Uterus (tissue), 2 donors: ENCODE results near the gene PGA3.

Experiments
- POLR2A ChIP-seq, 2 donors: fragments of 450-650 bp; IDR thresholded peaks; one replicate each; pipeline ENCODE4 v1.6.1; 2016; ENCODE audit warnings: antibody characterized with exemption in 2 of 2, mild to moderate bottlenecking in 1 of 2, moderate library complexity in 1 of 2
- TF ChIP-seq, protein P1 (sequence below), 4 experiments: fragments of 200-600 bp in 2 of 4; fragments of 450-650 bp in 2 of 4; sonication (generic) in 2 of 4; IDR thresholded peaks; one replicate each; pipeline ENCODE4 v1.5.1; 2016 to 2019; ENCODE audit warnings: antibody characterized with exemption in 4 of 4, mild to moderate bottlenecking in 2 of 4, moderate library complexity in 1 of 4

DNA sequence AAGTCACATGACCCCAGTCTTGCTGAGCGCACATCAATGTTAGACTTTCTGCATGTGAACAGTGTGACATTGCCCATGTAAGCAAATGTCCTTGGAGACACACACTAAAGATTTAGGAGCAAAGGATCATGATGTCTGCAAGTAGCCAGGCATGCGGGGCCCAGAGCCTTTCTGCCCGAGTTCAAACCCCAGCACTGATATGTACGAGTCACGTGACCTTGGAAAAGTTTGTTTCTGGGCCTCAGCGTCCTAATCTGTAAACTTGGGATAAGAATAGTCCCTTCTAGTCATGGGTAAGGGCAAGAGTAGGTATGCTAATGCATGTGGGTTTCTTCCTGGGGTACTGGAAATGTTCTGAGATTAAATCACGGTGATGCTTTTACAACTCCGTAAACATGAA lies 16.8 kb upstream of the PGA3 start:
- TF ChIP-seq, protein P1, sequence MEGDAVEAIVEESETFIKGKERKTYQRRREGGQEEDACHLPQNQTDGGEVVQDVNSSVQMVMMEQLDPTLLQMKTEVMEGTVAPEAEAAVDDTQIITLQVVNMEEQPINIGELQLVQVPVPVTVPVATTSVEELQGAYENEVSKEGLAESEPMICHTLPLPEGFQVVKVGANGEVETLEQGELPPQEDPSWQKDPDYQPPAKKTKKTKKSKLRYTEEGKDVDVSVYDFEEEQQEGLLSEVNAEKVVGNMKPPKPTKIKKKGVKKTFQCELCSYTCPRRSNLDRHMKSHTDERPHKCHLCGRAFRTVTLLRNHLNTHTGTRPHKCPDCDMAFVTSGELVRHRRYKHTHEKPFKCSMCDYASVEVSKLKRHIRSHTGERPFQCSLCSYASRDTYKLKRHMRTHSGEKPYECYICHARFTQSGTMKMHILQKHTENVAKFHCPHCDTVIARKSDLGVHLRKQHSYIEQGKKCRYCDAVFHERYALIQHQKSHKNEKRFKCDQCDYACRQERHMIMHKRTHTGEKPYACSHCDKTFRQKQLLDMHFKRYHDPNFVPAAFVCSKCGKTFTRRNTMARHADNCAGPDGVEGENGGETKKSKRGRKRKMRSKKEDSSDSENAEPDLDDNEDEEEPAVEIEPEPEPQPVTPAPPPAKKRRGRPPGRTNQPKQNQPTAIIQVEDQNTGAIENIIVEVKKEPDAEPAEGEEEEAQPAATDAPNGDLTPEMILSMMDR (IDR thresholded peaks at IDR 0.05) = no peak
- TF ChIP-seq POLR2A (IDR thresholded peaks at IDR 0.05) = no peak
